Astrocyte (in vitro differentiated cells and primary cell): Measurements from ENCODE around the gene SLC36A3. TPM values are rescaled to one million over a fixed set of nuclear protein-coding genes. Genes with fewer than 3 reads are reported as not detected.

Experiments
- DNase-seq: peaks from one replicate; pipeline ENCODE4 v3.0.0-alpha.2; 2010; ENCODE audit warnings: low read depth
- FAIRE-seq: peaks from 2 replicates; lab custom pipeline; 2011; peaks lifted over from hg19 to GRCh38; lab: Jason Lieb, UNC
- H2AFZ ChIP-seq: 2 replicates; pipeline ENCODE4 v1.6.0; 2012; ENCODE audit warnings: low read depth, low read length, inconsistent platforms
- H3K27ac ChIP-seq: 2 replicates; pipeline ENCODE4 v1.5.1; 2011; ENCODE audit warnings: low read depth, low read length, inconsistent platforms
- H3K27me3 ChIP-seq: 2 replicates; pipeline ENCODE4 v1.6.0; 2011; ENCODE audit warnings: low read length, inconsistent platforms; ENCODE audit not compliant: insufficient read depth
- H3K36me3 ChIP-seq: 2 replicates; pipeline ENCODE4 v1.5.1; 2011; ENCODE audit warnings: low read length, inconsistent platforms; ENCODE audit not compliant: insufficient read depth
- H3K4me1 ChIP-seq: 2 replicates; pipeline ENCODE4 v1.5.1; 2011; ENCODE audit warnings: low read length, inconsistent platforms; ENCODE audit not compliant: insufficient read depth
- H3K4me2 ChIP-seq: 2 replicates; pipeline ENCODE4 v1.6.0; 2012; ENCODE audit warnings: low read length, inconsistent platforms
- H3K4me3 ChIP-seq: 2 replicates; pipeline ENCODE4 v1.5.1; 2011; ENCODE audit warnings: low read depth, mild to moderate bottlenecking, low read length, inconsistent platforms; ENCODE audit not compliant: insufficient read depth
- H3K79me2 ChIP-seq: 2 replicates; pipeline ENCODE4 v1.6.0; 2012; ENCODE audit warnings: mild to moderate bottlenecking, low read length, inconsistent platforms; ENCODE audit not compliant: insufficient read depth
- H3K9ac ChIP-seq: 2 replicates; pipeline ENCODE4 v1.6.0; 2012; ENCODE audit warnings: mild to moderate bottlenecking, low read length, inconsistent platforms
- H3K9me3 ChIP-seq: 2 replicates; pipeline ENCODE4 v1.5.1; 2012; ENCODE audit warnings: low read depth, mild to moderate bottlenecking, low read length, inconsistent platforms; ENCODE audit not compliant: insufficient read depth
- H4K20me1 ChIP-seq: 2 replicates; pipeline ENCODE4 v1.6.0; 2012; ENCODE audit warnings: low read length, inconsistent platforms; ENCODE audit not compliant: insufficient read depth
- H3K27ac Mint-ChIP-seq: one replicate; pipeline ENCODE4 v1.8.0; 2021; ENCODE audit warnings: mild to moderate bottlenecking, mixed read lengths; ENCODE audit not compliant: unreplicated experiment
- H3K27me3 Mint-ChIP-seq: one replicate; pipeline ENCODE4 v1.8.0; 2021; ENCODE audit warnings: low read depth, mixed read lengths; ENCODE audit not compliant: unreplicated experiment
- H3K36me3 Mint-ChIP-seq: one replicate; pipeline ENCODE4 v1.8.0; 2021; ENCODE audit warnings: low read depth, mixed read lengths; ENCODE audit not compliant: unreplicated experiment
- H3K4me1 Mint-ChIP-seq: one replicate; pipeline ENCODE4 v1.8.0; 2021; ENCODE audit warnings: low read depth, mixed read lengths; ENCODE audit not compliant: unreplicated experiment
- H3K4me3 Mint-ChIP-seq: one replicate; pipeline ENCODE4 v1.8.0; 2021; ENCODE audit warnings: mild to moderate bottlenecking, moderate library complexity, mixed read lengths; ENCODE audit not compliant: unreplicated experiment
- H3K9me3 Mint-ChIP-seq: one replicate; pipeline ENCODE4 v1.8.0; 2021; ENCODE audit warnings: mild to moderate bottlenecking, mixed read lengths; ENCODE audit not compliant: unreplicated experiment
- EZH2 ChIP-seq: IDR thresholded peaks from 2 replicates; pipeline ENCODE4 v1.6.1; 2012; ENCODE audit warnings: mild to moderate bottlenecking, low read length, inconsistent platforms; ENCODE audit not compliant: insufficient read depth
- total RNA-seq: library from RNA; stranded (reverse); gene quantifications from 2 replicates; pipeline ENCODE4 v1.2.1, GENCODE V29; 2021
- TF ChIP-seq, protein P1 (sequence below): IDR thresholded peaks from 2 replicates; pipeline ENCODE4 v1.5.1; 2011; ENCODE audit warnings: low read depth, mild to moderate bottlenecking, inconsistent platforms, low read length, moderate library complexity; ENCODE audit not compliant: insufficient read depth

SLC36A3 gene
- total RNA-seq, 1 donor from 2014 or later: not detected

DNA sequence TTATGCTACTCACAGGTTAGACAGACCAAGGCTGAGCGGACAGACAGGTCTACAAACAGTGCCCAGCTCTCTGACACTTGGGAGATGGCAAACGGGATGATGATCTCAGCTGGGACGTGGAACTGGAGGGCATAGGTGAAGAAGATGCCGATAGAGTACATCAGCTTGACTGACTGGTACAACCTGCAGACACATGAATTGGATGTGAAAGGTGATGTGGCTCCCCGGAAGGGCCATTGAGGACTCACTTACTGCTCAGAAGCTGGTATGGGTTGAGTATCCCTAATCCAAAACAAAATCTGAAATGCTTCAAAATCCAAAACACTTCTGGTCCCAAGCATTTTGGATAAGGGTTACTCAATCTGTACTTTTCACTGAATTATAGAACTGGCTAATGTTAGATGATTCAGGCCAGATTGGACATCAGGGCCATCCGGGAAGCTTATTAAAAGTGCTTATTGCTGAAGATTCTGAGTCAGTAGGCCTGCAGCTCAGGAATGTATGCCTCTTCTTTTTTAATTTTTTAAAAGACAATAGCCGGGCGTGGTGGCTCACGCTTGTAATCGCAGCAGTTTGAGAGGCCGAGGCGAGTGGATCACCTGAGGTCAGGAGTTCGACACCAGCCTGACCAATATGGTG is 22.4 kb downstream of the SLC36A3 start:
- H3K9me3 Mint-ChIP-seq: no peaks in the 10 kb centered on the region
- no peaks in the 10 kb centered on the region for H3K36me3 ChIP-seq
- TF ChIP-seq EZH2: no peak
- TF ChIP-seq, protein P1, sequence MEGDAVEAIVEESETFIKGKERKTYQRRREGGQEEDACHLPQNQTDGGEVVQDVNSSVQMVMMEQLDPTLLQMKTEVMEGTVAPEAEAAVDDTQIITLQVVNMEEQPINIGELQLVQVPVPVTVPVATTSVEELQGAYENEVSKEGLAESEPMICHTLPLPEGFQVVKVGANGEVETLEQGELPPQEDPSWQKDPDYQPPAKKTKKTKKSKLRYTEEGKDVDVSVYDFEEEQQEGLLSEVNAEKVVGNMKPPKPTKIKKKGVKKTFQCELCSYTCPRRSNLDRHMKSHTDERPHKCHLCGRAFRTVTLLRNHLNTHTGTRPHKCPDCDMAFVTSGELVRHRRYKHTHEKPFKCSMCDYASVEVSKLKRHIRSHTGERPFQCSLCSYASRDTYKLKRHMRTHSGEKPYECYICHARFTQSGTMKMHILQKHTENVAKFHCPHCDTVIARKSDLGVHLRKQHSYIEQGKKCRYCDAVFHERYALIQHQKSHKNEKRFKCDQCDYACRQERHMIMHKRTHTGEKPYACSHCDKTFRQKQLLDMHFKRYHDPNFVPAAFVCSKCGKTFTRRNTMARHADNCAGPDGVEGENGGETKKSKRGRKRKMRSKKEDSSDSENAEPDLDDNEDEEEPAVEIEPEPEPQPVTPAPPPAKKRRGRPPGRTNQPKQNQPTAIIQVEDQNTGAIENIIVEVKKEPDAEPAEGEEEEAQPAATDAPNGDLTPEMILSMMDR: no peak
- no peaks in the 10 kb centered on the region for H3K4me1 Mint-ChIP-seq
- H4K20me1 ChIP-seq: no peaks in the 10 kb centered on the region
- H3K27me3 ChIP-seq: peaks cover 3% of the 10 kb centered on the region
- H3K4me2 ChIP-seq: no peak overlapping the region
- H3K27me3 Mint-ChIP-seq: peaks cover 12% of the 10 kb centered on the region
- H2AFZ ChIP-seq: no peak overlapping the region
- H3K27ac Mint-ChIP-seq: no peak overlapping the region
- H3K4me3 Mint-ChIP-seq: no peak overlapping the region
- no peaks in the 10 kb centered on the region for H3K36me3 Mint-ChIP-seq
- no peak for FAIRE-seq
- no peak overlapping the region for H3K4me3 ChIP-seq
- no peak overlapping the region for H3K9ac ChIP-seq
- no peaks in the 10 kb centered on the region for H3K4me1 ChIP-seq
- H3K27ac ChIP-seq: no peak overlapping the region
- no peak for DNase-seq
- H3K79me2 ChIP-seq: no peaks in the 10 kb centered on the region
- H3K9me3 ChIP-seq: no peaks in the 10 kb centered on the region

DNA sequence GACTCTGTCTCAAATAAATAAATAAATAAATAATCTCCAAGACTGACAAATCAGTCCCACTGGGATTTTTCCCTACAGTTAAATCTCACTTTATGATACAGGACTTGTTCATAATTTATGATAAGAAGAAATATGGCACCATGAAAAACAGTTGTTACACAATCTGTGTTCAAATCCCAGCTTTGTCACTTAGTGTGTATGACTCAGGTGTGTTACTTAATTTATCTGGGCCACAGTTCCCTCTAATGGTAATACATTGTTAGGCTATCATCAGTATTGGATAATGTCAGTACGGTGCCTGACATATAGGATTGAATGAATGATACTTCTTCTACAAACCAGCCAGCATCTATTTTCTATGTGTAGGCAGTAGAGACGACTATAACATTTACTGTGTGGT is 23.1 kb downstream of the SLC36A3 start:
- H3K27me3 Mint-ChIP-seq: peaks cover 12% of the 10 kb centered on the region
- FAIRE-seq: no peak
- H3K4me1 Mint-ChIP-seq: no peaks in the 10 kb centered on the region

DNA sequence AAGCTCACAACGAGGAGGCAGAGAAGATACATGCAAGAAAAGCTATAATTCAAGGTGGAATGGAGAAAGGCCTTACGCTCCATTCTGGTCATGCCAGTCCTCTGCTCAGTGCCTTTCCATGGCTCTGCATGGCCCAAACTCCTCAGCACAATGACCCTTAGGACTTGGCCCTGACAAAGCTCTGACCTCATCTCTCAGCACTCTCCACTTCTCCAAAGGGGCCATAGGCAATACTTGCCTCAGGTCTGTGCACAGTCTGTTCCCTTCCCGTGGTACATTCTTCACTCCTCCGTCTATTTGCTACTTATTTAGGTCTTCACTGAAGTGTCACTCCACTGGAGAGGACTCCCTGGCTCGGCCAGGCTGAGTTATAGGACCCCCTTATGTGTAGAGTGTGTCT is 24.7 kb downstream of the SLC36A3 start:
- H3K4me3 ChIP-seq: no peak overlapping the region
- H3K4me1 ChIP-seq: no peaks in the 10 kb centered on the region
- Mint-ChIP-seq H3K9me3 (no peaks in the 10 kb centered on the region), H3K4me3 (no peak overlapping the region), H3K4me1 (no peaks in the 10 kb centered on the region), H3K36me3 (no peaks in the 10 kb centered on the region), H3K27ac (no peak overlapping the region), H3K27me3 (peaks cover 10% of the 10 kb centered on the region)
- no peak overlapping the region for H2AFZ ChIP-seq
- H3K9me3 ChIP-seq: no peaks in the 10 kb centered on the region
- no peak overlapping the region for H3K9ac ChIP-seq
- DNase-seq (no peak), FAIRE-seq (no peak)
- TF ChIP-seq, protein P1: no peak
- no peak for TF ChIP-seq EZH2
- H3K4me2 ChIP-seq: no peak overlapping the region
- no peaks in the 10 kb centered on the region for H3K36me3 ChIP-seq
- no peaks in the 10 kb centered on the region for H4K20me1 ChIP-seq
- no peak overlapping the region for H3K27ac ChIP-seq
- H3K79me2 ChIP-seq: no peaks in the 10 kb centered on the region
- H3K27me3 ChIP-seq: peaks cover 3% of the 10 kb centered on the region

More for the DNA sequence above, 23.1 kb downstream of the SLC36A3 start:
- no peaks in the 10 kb centered on the region for H3K9me3 Mint-ChIP-seq
- Histone ChIP-seq H3K4me2 (no peak overlapping the region), H3K9ac (no peak overlapping the region), H3K9me3 (no peaks in the 10 kb centered on the region), H3K36me3 (no peaks in the 10 kb centered on the region), H4K20me1 (no peaks in the 10 kb centered on the region), H3K27ac (no peak overlapping the region), H3K79me2 (no peaks in the 10 kb centered on the region), H3K27me3 (peaks cover 3% of the 10 kb centered on the region), H3K4me1 (no peaks in the 10 kb centered on the region), H2AFZ (no peak overlapping the region), H3K4me3 (no peak overlapping the region)
- no peaks in the 10 kb centered on the region for H3K36me3 Mint-ChIP-seq
- no peak overlapping the region for H3K27ac Mint-ChIP-seq
- no peak overlapping the region for H3K4me3 Mint-ChIP-seq
- TF ChIP-seq, protein P1: no peak
- no peak for TF ChIP-seq EZH2
- no peak for DNase-seq
